HG02571 (cell line): ENCODE measurements around the gene CSMD2.

Experiments
- ATAC-seq: cut with Tn5 transposase; IDR thresholded peaks from one replicate; pipeline ENCODE4 v1.9.1; 2021; ENCODE audit warnings: mild to moderate bottlenecking, moderate library complexity; ENCODE audit not compliant: unreplicated experiment

The CSMD2 gene

GRCh38 chr1:33768106-33768505, 396.9 kb downstream of the CSMD2 start:
- ATAC-seq, result no peak

DNA sequence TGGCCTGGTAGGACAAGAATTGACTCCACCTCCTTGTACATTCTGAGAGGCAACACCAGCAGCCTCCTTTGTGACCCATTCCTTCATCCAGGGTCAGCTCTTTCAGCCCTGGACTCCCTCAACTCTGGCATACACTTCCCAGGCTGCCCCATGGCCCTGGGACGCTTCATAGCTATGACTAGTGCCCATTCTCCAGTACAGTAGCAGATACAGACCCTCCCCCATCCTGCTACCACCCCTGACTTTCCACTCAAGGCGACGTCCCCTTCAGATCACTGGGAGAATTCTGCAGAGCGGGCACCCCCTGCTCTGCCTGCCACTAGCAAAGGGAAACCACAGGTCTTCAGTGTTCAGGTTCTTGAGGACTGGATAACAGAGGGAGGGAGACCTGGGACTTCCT, 400.9 kb downstream of the CSMD2 start:
- ATAC-seq, result no peak

DNA sequence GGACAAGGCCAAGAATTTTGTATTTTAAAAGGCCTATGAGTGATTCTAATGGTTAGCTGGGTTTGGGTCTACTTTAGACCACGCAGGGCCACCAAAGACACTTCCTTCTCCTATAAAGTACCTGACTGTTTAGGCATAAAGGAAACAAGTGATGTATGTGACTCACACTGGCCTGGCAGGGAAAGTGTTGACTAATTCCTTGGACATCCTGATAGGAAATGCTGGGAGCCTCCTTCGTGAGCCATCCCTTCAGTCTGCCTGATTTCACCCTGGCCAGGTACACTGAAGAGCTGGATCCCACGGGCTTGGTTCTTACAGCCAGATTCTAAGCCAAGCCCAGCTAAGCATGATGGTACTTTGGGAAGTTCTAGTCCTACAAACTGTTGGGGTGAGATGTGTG, 401.6 kb downstream of the CSMD2 start:
- no peak for ATAC-seq

DNA sequence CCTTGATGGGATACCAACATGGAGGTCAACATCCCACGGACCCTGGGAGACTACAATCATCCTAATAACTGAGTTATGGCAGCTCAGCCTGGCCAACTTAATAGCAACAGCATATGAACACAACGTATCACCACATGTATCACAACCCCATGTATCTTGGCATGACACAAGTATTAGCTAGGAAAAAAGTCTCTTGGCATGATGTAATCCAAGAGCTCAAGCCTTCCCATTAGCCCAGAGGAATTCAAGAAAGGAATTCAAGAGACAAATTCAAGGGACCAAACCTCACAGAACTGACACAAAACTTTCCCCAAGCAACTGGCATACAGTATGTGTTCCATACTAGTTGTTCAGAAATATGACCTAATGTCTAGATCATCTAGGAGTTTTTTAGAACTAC, 402.1 kb downstream of the CSMD2 start:
- no peak for ATAC-seq

- no peak for ATAC-seq
These were observed 402.8 kb downstream of the CSMD2 start for GRCh38 chr1:33762109-33762830.

GRCh38 chr1:33758698-33759097, 406.3 kb downstream of the CSMD2 start:
- ATAC-seq, result no peak

- ATAC-seq, result no peak
These were observed 411.8 kb downstream of the CSMD2 start for GRCh38 chr1:33753087-33753856.

DNA sequence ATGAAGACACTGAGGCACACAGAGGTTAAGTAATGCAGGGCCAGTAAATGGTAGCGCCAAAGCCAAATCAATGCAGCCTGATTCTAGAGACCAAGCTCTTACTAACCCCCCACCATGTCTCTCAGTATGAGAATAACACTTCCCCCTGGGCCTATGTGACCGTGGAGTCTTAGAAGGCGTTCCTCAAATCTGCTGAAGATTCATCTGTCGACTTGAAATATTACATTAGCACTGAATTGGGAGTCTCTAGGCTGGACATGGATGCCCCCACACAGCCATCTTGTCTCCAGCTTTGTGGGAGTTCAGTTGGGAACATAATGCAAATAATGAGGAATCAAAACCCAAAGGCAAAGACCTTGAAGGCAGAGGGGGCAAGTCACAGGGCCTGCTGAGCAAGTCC, 419.1 kb downstream of the CSMD2 start:
- ATAC-seq, result no peak

DNA sequence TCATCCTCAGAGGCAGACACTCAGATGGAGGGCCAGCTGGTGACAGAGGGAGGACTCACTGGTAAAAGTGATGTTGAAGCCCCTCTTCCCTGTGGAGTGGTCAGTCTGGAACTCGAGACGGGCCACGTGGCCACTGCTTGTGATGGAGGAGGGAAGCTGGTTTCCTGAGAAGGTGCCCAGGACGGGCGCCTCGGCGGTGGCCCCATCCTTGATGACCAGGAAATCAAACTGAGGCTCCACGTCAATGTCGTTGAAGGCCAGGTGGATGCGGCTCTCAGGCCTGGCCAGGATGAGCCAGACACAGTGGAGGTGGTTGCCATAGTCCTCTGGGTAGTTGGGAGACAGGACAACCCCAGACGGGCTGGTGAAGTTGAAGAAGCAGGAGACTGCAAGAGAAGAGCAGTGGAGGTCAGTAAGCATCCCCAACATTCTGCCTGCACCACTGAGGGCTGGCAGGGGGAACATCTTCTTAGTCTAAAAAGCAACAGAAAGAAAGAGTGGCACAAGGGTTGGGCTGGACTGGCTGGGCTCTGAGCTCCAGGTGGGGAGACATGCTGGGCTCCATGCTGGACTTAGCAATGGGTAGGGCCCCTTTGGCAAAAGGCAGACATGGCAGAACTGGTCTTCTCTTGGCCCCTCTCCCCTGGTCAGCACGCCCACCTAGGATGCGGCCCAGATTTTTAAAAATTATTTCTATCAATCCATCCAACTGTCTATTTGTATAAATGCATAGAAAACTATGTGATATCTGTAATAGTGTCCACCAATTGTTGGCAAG, 421.6 kb downstream of the CSMD2 start:
- no peak for ATAC-seq

- ATAC-seq, result no peak
These were observed 422.4 kb downstream of the CSMD2 start for GRCh38 chr1:33742663-33743062.

DNA sequence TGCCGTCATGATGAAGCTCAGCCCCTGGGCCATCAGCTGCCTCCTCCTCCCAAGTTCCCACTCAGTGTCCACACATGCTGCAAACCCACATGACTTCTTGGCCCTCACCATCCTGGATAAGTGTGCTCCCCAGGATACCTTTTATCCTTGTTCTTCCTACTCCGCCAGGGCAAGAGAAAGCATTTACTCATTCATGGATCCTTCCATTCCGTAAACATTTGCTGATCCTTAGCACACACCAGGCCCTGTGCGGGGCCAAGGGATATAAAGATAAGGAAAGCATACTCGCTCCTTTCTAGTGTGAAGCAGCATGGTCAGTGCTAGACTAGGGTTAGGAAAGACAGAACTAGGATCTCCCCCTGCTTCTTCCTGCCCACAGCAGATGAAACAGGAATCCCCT, 423.3 kb downstream of the CSMD2 start:
- ATAC-seq, result no peak

DNA sequence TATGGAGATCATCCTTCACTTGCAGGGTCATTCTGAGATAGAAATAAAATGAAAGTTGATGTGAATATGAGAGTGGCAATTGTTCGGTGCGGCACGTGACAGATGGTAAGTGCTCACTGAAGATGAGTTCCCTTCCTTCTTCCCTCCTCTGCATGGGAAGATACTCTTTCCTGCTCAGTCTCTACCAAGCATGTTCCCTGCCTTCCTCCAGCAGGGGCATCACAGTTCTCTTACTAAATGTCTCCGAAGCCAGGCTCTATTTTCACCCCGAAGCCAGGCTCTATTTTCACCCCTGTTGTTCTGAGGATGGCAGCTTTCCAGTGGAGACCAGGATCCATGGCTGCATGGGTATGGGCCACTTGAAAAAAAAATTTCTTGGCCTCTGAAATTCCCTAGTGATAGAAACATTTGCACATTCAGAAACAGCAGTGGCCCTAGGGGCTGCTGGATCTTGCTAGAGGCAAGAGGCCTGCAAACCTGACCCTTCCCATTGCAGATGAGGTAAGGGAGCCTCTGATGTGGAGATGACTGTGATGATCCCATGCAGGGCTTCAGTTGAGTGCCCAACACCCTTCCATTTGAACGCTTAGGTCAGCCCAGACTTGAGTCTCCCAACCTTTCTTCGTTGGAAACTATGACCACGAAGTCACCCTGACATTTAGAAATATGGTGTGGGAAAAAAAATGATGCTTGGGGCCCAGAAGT, 424.8 kb downstream of the CSMD2 start:
- no peak for ATAC-seq

DNA sequence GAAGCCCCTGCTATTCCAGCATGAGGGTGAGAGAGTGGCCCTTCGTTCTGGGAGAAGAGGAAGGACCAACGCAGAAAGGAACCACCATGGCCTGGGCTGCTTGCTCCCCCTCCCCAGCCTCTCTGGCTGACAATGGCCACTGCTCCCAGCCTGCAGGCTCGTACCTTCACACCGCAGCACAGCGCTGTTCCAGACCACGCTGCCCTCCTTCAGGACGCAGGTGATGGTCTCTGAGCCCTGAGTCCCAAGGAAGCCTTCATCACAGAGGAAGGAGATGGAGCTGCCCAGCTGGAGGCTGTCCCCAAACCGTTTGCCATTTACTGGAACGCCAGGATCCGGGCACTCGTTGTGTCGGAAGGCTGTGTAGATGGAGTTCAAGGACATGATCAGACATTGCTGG, 426.1 kb downstream of the CSMD2 start:
- ATAC-seq, result no peak

- ATAC-seq, result no peak
These were observed 426.5 kb downstream of the CSMD2 start for GRCh38 chr1:33738536-33738935.

DNA sequence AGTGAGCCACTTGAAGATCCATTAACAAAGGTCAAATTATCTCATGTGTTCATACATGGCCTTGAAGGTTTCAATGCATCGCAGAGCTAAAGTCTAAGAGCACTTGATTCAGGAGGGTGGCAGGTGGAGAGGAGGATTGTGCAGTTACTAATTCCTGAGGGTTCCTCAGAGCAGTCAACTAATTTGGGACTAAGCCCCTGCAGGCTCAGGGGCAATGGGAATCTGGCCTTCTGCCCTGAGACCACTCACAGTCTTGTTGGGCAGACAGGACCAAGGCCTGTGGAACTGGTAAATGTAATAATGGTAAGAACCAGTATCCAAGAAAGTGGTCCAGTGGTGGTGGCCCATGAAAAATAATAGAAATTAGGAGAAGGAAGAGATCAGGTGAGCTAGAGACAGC, 428.5 kb downstream of the CSMD2 start:
- ATAC-seq, result no peak

GRCh38 chr1:33735624-33736023, 429.4 kb downstream of the CSMD2 start:
- ATAC-seq, result no peak

GRCh38 chr1:33727310-33727709, 437.7 kb downstream of the CSMD2 start:
- ATAC-seq, result no peak

DNA sequence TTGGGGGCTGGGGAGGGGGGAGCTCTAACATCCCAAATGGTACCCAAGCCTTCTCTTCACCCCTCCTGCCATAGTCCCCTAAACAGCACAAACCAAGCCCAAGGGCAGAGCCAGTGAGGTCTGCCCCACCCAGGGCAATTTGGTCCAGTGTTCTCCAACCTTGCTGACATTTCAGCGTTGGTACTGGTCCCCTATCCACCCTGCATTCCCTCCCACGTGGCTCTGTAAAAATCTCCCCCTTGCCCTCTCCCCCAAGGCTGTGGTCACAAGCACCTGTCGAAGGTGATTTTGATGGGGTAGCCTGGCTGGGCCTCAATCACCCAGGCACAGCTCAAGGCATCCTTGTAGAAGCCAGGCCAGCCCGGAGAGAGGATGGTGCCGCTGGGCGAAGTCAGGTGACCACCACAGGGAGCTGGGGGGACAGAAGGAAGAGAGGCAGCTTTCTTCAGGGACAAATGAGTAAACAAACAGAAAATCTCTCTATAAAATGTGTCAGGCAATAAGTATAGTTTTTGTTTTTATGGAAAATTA, 438.7 kb downstream of the CSMD2 start:
- no peak for ATAC-seq

DNA sequence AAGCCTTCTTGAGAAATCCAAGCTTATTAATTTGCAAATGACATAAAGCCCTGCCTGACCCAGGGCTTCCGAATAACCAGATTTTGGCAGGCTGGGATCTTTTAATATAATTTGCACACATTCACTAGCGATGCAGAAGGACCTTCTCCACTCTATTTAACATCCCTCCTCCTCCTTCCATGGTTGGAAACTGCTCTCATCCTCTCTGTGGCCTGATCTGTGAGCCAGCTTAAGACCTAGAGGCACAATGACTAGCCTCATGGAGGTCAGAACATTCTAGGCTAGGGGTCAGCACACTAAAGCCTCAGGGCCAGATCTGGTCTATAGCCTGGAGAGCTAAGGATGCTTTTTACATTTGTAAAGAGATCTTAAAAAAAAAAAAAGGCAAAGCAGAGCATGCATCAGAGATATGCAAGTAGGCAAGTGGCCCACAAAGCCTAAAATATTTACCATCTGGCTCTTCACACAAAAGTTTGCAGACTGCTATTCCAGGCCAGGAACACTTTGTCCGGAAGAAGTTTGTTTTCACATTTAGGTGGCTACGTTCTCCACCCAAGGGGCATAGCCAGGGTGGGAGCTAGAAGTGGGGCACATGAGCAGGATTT, 439.4 kb downstream of the CSMD2 start:
- no peak for ATAC-seq

DNA sequence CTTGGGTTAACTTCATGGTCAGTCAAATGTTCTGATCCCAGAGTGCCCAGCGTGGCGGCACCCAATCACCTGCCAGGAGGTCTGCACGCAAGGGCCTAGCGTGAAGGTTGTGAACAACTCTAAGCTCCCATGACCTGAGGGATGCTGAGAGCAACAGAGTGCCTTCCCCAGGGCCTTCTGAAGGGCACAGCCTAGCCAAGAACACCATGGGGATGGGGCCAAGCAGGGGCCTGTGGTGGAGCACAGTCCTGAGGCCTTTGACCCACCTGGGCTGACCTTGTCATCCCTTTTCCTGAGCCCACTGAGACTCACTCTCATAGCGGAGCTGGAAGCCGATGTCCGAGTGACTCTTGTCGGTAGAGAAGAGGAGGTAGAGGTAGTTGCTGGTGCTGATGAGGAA, 440.0 kb downstream of the CSMD2 start:
- ATAC-seq, result no peak

GRCh38 chr1:33724348-33724747, 440.7 kb downstream of the CSMD2 start:
- no peak for ATAC-seq
